Mesenchymal stem cell (in vitro differentiated cells and primary cell): Measurements from ENCODE around the gene RAP1GAP.

ENCODE experiments used
- DNase-seq: peaks from one replicate; pipeline ENCODE4 v3.0.0-alpha.2; 2013
- H2AFZ ChIP-seq: one replicate; pipeline ENCODE4 v1.6.1; 2013; ENCODE audit warnings: low read depth, mild to moderate bottlenecking, control low read depth, inconsistent platforms, low read length, moderate library complexity
- H2AK5ac ChIP-seq: 2 replicates; pipeline ENCODE4 v1.6.1; 2013; ENCODE audit warnings: low read length, moderate library complexity, mild to moderate bottlenecking, inconsistent platforms; ENCODE audit not compliant: severe bottlenecking
- H2BK120ac ChIP-seq: one replicate; pipeline ENCODE4 v1.6.1; 2013; ENCODE audit warnings: low read depth, mild to moderate bottlenecking, inconsistent platforms, low read length, moderate library complexity
- H2BK12ac ChIP-seq, 2 experiments: one replicate each; pipeline ENCODE4 v1.6.1; 2013; ENCODE audit warnings: inconsistent platforms in 2 of 2, low read length in 2 of 2, mild to moderate bottlenecking in 2 of 2, moderate library complexity in 2 of 2, control low read depth in 1 of 2
- H2BK15ac ChIP-seq: one replicate; pipeline ENCODE4 v1.6.1; 2013; ENCODE audit warnings: mild to moderate bottlenecking, low read depth, inconsistent platforms; ENCODE audit not compliant: poor library complexity, severe bottlenecking
- H2BK5ac ChIP-seq: 2 replicates; pipeline ENCODE4 v1.6.1; 2013; ENCODE audit warnings: low read depth, mild to moderate bottlenecking, low read length, control low read depth, inconsistent platforms; ENCODE audit not compliant: poor library complexity, severe bottlenecking
- H3K14ac ChIP-seq, 2 experiments: one replicate each; pipeline ENCODE4 v1.6.1; 2013; ENCODE audit warnings: inconsistent platforms in 2 of 2, low read length in 2 of 2, control low read depth in 1 of 2, mild to moderate bottlenecking in 1 of 2, moderate library complexity in 1 of 2
- H3K18ac ChIP-seq, 2 experiments: one replicate each; pipeline ENCODE4 v1.6.1; 2013; ENCODE audit warnings: inconsistent platforms in 2 of 2, low read length in 2 of 2, control low read depth in 1 of 2, low read depth in 1 of 2, mild to moderate bottlenecking in 1 of 2
- H3K23ac ChIP-seq, 2 experiments: one replicate each; pipeline ENCODE4 v1.6.1; 2013; ENCODE audit warnings: inconsistent platforms in 2 of 2, low read length in 2 of 2, mild to moderate bottlenecking in 2 of 2, moderate library complexity in 2 of 2, control low read depth in 1 of 2
- H3K27ac ChIP-seq: 2 replicates; pipeline ENCODE4 v1.5.1; 2013; ENCODE audit warnings: mild to moderate bottlenecking, moderate library complexity, low read length, control low read depth, inconsistent platforms; ENCODE audit not compliant: poor library complexity, severe bottlenecking
- H3K27me3 ChIP-seq, 2 experiments: 2 replicates each; pipeline versions ENCODE4 v1.6.1 to v1.7.0; 2013; ENCODE audit warnings: low read length in 2 of 2, mild to moderate bottlenecking in 2 of 2, moderate library complexity in 2 of 2, control low read depth in 1 of 2, inconsistent platforms in 1 of 2; ENCODE audit not compliant: control insufficient read depth in 1 of 2, insufficient read depth in 1 of 2
- H3K36me3 ChIP-seq, 2 experiments: 2 replicates each; pipeline versions ENCODE4 v1.6.1 to v1.7.0; 2013; ENCODE audit warnings: low read length in 2 of 2, control low read depth in 1 of 2, inconsistent platforms in 1 of 2, low read depth in 1 of 2, mild to moderate bottlenecking in 1 of 2; ENCODE audit not compliant: insufficient read depth in 2 of 2, control insufficient read depth in 1 of 2
- H3K4ac ChIP-seq, 2 experiments: one replicate each; pipeline ENCODE4 v1.6.1; 2013; ENCODE audit warnings: inconsistent platforms in 2 of 2, low read length in 2 of 2, mild to moderate bottlenecking in 2 of 2, moderate library complexity in 2 of 2, control low read depth in 1 of 2, low read depth in 1 of 2
- H3K4me1 ChIP-seq: 2 replicates; pipeline ENCODE4 v1.6.1; 2013; ENCODE audit warnings: low read depth, low read length, control low read depth; ENCODE audit not compliant: control insufficient read depth, insufficient read depth
- H3K4me2 ChIP-seq: 2 replicates; pipeline ENCODE4 v1.6.1; 2013; ENCODE audit warnings: low read length, mild to moderate bottlenecking, inconsistent platforms; ENCODE audit not compliant: poor library complexity, severe bottlenecking
- H3K4me3 ChIP-seq, 2 experiments: 2 replicates each; pipeline versions ENCODE4 v1.5.1 to v1.7.0; 2013; ENCODE audit warnings: low read length in 2 of 2, mild to moderate bottlenecking in 2 of 2, control low read depth in 1 of 2, low read depth in 1 of 2; ENCODE audit not compliant: insufficient read depth in 1 of 2
- H3K79me1 ChIP-seq: replicated peaks from 2 replicates; pipeline ENCODE4 v1.6.1; 2013; ENCODE audit warnings: mild to moderate bottlenecking, control low read depth, low read length, inconsistent platforms; ENCODE audit not compliant: poor library complexity, severe bottlenecking
- H3K9ac ChIP-seq: 2 replicates; pipeline ENCODE4 v1.7.0; 2013; ENCODE audit warnings: mild to moderate bottlenecking, low read length, moderate library complexity
- H3K9me3 ChIP-seq: 2 replicates; pipeline ENCODE4 v1.7.0; 2013; ENCODE audit warnings: mild to moderate bottlenecking, low read length; ENCODE audit not compliant: control insufficient read depth
- H4K8ac ChIP-seq: one replicate; pipeline ENCODE4 v1.6.1; 2013; ENCODE audit warnings: inconsistent platforms, mild to moderate bottlenecking, low read length, moderate library complexity
- H4K91ac ChIP-seq: one replicate; pipeline ENCODE4 v1.6.1; 2013; ENCODE audit warnings: mild to moderate bottlenecking, low read length, inconsistent platforms
- WGBS: methylation state at CpG from one replicate; pipeline ENCODE4 v1.1.7; 2013; ENCODE audit warnings: mixed read lengths; 5-methylcytosine and 5-hydroxymethylcytosine counted together

The RAP1GAP gene

DNA sequence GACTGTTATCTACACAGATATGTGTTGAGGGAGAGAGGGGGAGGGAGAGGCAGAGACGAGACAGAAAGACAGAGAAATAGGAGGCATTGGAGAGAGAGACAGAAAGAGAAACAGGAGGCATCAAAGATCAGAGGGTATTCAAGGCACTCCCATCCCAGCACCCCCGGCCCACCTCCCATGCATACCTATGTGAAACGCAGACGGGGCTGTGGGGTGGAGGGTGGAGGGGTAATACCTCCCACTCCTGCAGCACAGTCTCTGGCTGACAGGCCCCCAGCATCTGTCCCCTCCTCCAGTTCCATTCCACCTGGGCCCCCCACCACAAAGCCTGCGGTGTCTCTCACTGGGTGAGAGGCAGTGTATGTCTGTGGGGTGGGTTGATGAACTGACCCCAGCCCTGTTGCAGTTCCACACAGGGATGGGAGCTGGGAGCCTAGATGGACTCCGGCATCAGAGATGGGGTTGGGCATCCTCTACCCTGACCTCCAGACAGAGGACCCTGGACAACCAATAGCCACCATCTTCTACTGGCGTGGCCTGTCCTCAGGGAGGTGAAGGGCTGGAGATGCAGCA lies 49.7 kb downstream of the RAP1GAP start:
- Histone ChIP-seq H3K27me3 (peaks cover 14 to 74% of the 10 kb centered on the region in 2 experiments), H2AFZ (no peak overlapping the region), H2BK120ac (no peak overlapping the region), H3K36me3 (peaks cover 0 to 2% of the 10 kb centered on the region in 2 experiments), H3K14ac (no peak overlapping the region), H3K4ac (no peak overlapping the region), H3K9me3 (no peaks in the 10 kb centered on the region), H2BK15ac (no peak overlapping the region), H3K27ac (no peak overlapping the region), H2BK12ac (no peak overlapping the region), H3K18ac (no peak overlapping the region), H3K79me1 (no peaks in the 10 kb centered on the region), H3K9ac (no peak overlapping the region), H2BK5ac (no peak overlapping the region), H4K91ac (no peak overlapping the region), H3K23ac (no peak overlapping the region), H3K4me1 (peaks cover 26% of the 10 kb centered on the region), H3K4me3 (no peak overlapping the region), H4K8ac (no peak overlapping the region), H3K4me2 (no peak overlapping the region), H2AK5ac (no peak overlapping the region)
- WGBS: 98% methylated on average over 2 of the region's 7 CpGs
- no peak for DNase-seq

DNA sequence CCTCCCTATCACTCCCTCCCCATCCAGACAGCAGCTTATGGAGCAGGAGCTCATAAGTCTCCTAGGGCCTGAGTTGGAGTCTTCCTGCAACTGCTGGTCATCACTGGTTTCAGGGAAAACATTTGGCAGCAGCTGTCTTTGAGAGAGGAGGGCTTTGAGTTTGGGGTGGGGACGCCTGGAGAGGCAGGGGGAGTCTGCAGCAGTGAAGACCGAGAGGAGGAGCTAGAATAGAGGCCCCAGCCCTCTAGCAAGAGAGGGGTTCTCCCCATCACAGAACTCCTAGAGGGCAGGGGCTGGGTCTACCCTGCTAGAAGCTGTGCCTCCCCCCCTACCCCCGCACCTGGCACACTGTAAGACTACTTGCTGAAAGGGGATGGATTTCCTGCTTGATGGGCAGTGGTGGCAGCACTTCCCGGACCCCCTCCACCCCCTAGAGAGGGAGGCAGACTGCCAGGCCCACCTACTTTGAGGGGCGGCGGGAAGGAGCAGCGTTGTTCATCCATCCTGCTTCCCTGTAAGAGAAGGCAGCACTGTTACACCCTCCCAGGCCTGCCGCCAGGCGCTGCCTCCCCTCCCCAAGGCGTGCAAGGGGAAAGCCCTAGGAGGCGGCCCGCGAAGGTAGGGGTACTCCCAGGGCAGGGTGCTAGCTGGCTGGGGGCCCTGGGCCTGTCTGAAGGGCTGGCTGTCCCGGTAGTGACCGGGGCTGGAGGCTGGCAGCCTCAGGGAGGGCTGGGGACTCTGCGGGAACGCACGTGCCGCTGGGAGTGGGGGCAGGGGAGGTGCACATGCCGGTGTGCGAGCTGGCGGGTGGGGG lies 50.4 kb downstream of the RAP1GAP start:
- Histone ChIP-seq H2BK120ac (no peak overlapping the region), H3K27ac (no peak overlapping the region), H2BK5ac (no peak overlapping the region), H3K14ac (no peak overlapping the region), H4K8ac (no peak overlapping the region), H3K23ac (no peak overlapping the region), H3K4me2 (no peak overlapping the region), H3K4me3 (no peak overlapping the region), H3K9ac (no peak overlapping the region), H3K9me3 (no peaks in the 10 kb centered on the region), H3K4me1 (peaks cover 24% of the 10 kb centered on the region), H4K91ac (no peak overlapping the region), H3K79me1 (no peaks in the 10 kb centered on the region), H3K36me3 (peaks cover 0 to 2% of the 10 kb centered on the region in 2 experiments), H3K4ac (no peak overlapping the region), H3K27me3 (peaks cover 16 to 74% of the 10 kb centered on the region in 2 experiments), H3K18ac (no peak overlapping the region), H2AK5ac (no peak overlapping the region), H2AFZ (no peak overlapping the region), H2BK12ac (no peak overlapping the region), H2BK15ac (no peak overlapping the region)
- no peak for DNase-seq
- 16% methylated on average over 19 of the region's 22 CpGs for WGBS

- WGBS: 79% methylated on average over 7 of the region's 7 CpGs
- Histone ChIP-seq H3K4ac (no peak overlapping the region), H3K18ac (no peak overlapping the region)
Measured at GRCh38 chr1:21618059-21618458, 51.1 kb downstream of the RAP1GAP start.

GRCh38 chr1:21617126-21617738 lies 51.9 kb downstream of the RAP1GAP start:
- Histone ChIP-seq H2BK15ac (no peak overlapping the region), H3K27me3 (peaks cover 30 to 77% of the 10 kb centered on the region in 2 experiments), H4K8ac (no peak overlapping the region), H4K91ac (no peak overlapping the region), H2BK120ac (no peak overlapping the region), H3K9ac (no peak overlapping the region), H3K4me1 (peaks cover 13% of the 10 kb centered on the region), H3K23ac (no peak overlapping the region), H3K18ac (no peak overlapping the region), H3K9me3 (no peaks in the 10 kb centered on the region), H3K14ac (no peak overlapping the region), H3K4me2 (no peak overlapping the region), H3K79me1 (no peaks in the 10 kb centered on the region), H3K27ac (no peak overlapping the region), H2AFZ (no peak overlapping the region), H3K36me3 (peaks cover 0 to 8% of the 10 kb centered on the region in 2 experiments), H3K4me3 (no peak overlapping the region), H3K4ac (no peak overlapping the region), H2BK12ac (no peak overlapping the region), H2AK5ac (no peak overlapping the region), H2BK5ac (no peak overlapping the region)
- 83% methylated on average over 15 of the region's 16 CpGs for WGBS
- no peak for DNase-seq

More at GRCh38 chr1:21618059-21618458, 51.1 kb downstream of the RAP1GAP start:
- peaks cover 19% of the 10 kb centered on the region for H3K4me1 ChIP-seq
- no peak overlapping the region for H3K14ac ChIP-seq
- H3K4me2 ChIP-seq: no peak overlapping the region
- no peak overlapping the region for H3K27ac ChIP-seq
- H2BK5ac ChIP-seq: no peak overlapping the region
- H2BK120ac ChIP-seq: no peak overlapping the region
- no peak overlapping the region for H3K4me3 ChIP-seq
- no peak overlapping the region for H3K9ac ChIP-seq
- no peak overlapping the region for H2BK12ac ChIP-seq
- no peak overlapping the region for H4K91ac ChIP-seq
- no peaks in the 10 kb centered on the region for H3K79me1 ChIP-seq
- H3K27me3 ChIP-seq: peaks cover 23 to 74% of the 10 kb centered on the region in 2 experiments
- no peaks in the 10 kb centered on the region for H3K9me3 ChIP-seq
- H3K23ac ChIP-seq: no peak overlapping the region
- no peak overlapping the region for H4K8ac ChIP-seq
- no peak overlapping the region for H2BK15ac ChIP-seq
- H2AK5ac ChIP-seq: no peak overlapping the region
- peaks cover 0 to 6% of the 10 kb centered on the region in 2 experiments for H3K36me3 ChIP-seq
- DNase-seq: no peak
- H2AFZ ChIP-seq: no peak overlapping the region
